CD4-positive, CD25-positive, alpha-beta regulatory T cell (primary cell): ENCODE data around the gene KCND1. TPM values are rescaled to one million over a fixed set of nuclear protein-coding genes. Genes with fewer than 3 reads are reported as not detected.

Experiments used
- ATAC-seq, 2 donors: fragments of 150-1000 bp; cut with Tn5 transposase; one replicate each; pipeline ENCODE4 v1.10.0; 2021; ENCODE audit warnings: low read depth in 2 of 2, moderate number of reproducible peaks in 2 of 2, moderate library complexity in 1 of 2
- DNase-seq, 3 donors: peaks; one replicate each; pipeline versions ENCODE4 v3.0.0 to v3.0.0-alpha.2; 2012 to 2022; ENCODE audit warnings: mixed read lengths in 1 of 3
- H3K27ac ChIP-seq: one replicate; pipeline ENCODE4 v1.7.0; 2013; ENCODE audit warnings: mild to moderate bottlenecking, low read length; ENCODE audit not compliant: insufficient read depth, poor library complexity, severe bottlenecking
- H3K27me3 ChIP-seq: one replicate; pipeline ENCODE4 v1.7.0; 2013; ENCODE audit warnings: low read length; ENCODE audit not compliant: control insufficient read depth, insufficient read depth
- H3K36me3 ChIP-seq: one replicate; pipeline ENCODE4 v1.7.0; 2013; ENCODE audit warnings: mild to moderate bottlenecking, low read length, moderate library complexity; ENCODE audit not compliant: control insufficient read depth, insufficient read depth
- H3K4me1 ChIP-seq: 2 replicates; pipeline ENCODE4 v1.7.0; 2013; ENCODE audit warnings: mild to moderate bottlenecking, low read length; ENCODE audit not compliant: insufficient read depth, control insufficient read depth, poor library complexity, severe bottlenecking
- H3K4me3 ChIP-seq: one replicate; pipeline ENCODE4 v1.7.0; 2013; ENCODE audit warnings: low read depth, mild to moderate bottlenecking, low read length, moderate library complexity
- H3K9me3 ChIP-seq, 2 experiments: 1 replicate in 1 of 2; 2 replicates in 1 of 2; pipeline ENCODE4 v1.7.0; 2013; ENCODE audit warnings: low read length in 2 of 2, mild to moderate bottlenecking in 1 of 2, moderate library complexity in 1 of 2; ENCODE audit not compliant: control insufficient read depth in 2 of 2
- H3K27ac Mint-ChIP-seq, 3 donors: one replicate each; pipeline ENCODE4 v1.8.0; 2020 to 2022; ENCODE audit warnings: mild to moderate bottlenecking in 3 of 3, mixed read lengths in 3 of 3, moderate library complexity in 2 of 3
- H3K27me3 Mint-ChIP-seq: one replicate; pipeline ENCODE4 v1.8.0; 2022; ENCODE audit warnings: mild to moderate bottlenecking, mixed read lengths
- H3K36me3 Mint-ChIP-seq: one replicate; pipeline ENCODE4 v1.8.0; 2020; ENCODE audit warnings: mixed read lengths
- H3K4me1 Mint-ChIP-seq, 4 donors: one replicate each; pipeline ENCODE4 v1.8.0; 2020 to 2022; ENCODE audit warnings: mixed read lengths in 4 of 4, mild to moderate bottlenecking in 1 of 4
- H3K4me3 Mint-ChIP-seq, 4 donors: one replicate each; pipeline ENCODE4 v1.8.0; 2020 to 2022; ENCODE audit warnings: mild to moderate bottlenecking in 4 of 4, mixed read lengths in 4 of 4, moderate library complexity in 3 of 4
- H3K9me3 Mint-ChIP-seq, 7 donors: one replicate each; pipeline ENCODE4 v1.8.0; 2020 to 2022; ENCODE audit warnings: mixed read lengths in 7 of 7, mild to moderate bottlenecking in 3 of 7, moderate library complexity in 2 of 7
- polyA plus RNA-seq, 4 donors: library from polyadenylated mRNA; unstranded; fragments of 300-500 nt; fragmentation: Illumina TruSeq; gene quantifications; one replicate each; pipeline ENCODE4 v1.2.3, GENCODE V29; 2021
- total RNA-seq: library from RNA; stranded (reverse); gene quantifications from one replicate; pipeline ENCODE4 v1.2.3, GENCODE V29; 2022

KCND1 gene
- total and polyA plus RNA-seq, 5 donors from 2014 or later = 0.05 to 2.3 (median 0.09) TPM

DNA sequence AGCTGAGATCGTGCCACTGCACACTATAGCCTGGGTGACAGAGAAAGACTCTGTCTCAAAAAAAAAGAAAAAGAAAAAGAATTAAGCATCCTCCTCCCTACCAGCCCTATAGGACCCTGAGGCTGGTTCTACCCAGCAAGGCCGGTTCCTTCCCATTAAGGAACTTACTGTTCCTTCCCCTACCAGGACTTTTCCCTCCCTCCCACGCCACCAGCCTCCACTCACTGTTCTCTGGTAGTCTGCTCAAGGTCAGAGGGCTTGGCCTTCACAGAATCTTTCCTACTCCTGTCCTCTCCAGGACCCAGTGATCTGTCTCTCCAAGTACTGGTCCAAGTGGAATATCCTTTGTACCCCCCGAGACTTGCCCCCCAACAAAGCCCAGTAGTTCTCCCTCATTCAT, 29.0 kb upstream of the KCND1 start:
- Histone ChIP-seq H3K36me3 (peaks cover 21% of the 10 kb centered on the region), H3K4me1 (peaks cover 17% of the 10 kb centered on the region), H3K27ac (peak overlapping the region; percentile 90), H3K4me3 (peak overlapping the region; percentile 88), H3K27me3 (no peaks in the 10 kb centered on the region), H3K9me3 (no peaks in the 10 kb centered on the region)
- ATAC-seq = no peak
- Mint-ChIP-seq H3K27ac (no peak overlapping the region), H3K36me3 (peaks cover 13% of the 10 kb centered on the region), H3K9me3 (peaks cover 0 to 6% (median 0%) of the 10 kb centered on the region in 7 donors), H3K27me3 (peaks cover 4% of the 10 kb centered on the region), H3K4me3 (peak overlapping the region; percentile 38 to 100 (median 98)), H3K4me1 (peaks cover 16 to 45% (median 16%) of the 10 kb centered on the region in 4 donors)
- no peak for DNase-seq

DNA sequence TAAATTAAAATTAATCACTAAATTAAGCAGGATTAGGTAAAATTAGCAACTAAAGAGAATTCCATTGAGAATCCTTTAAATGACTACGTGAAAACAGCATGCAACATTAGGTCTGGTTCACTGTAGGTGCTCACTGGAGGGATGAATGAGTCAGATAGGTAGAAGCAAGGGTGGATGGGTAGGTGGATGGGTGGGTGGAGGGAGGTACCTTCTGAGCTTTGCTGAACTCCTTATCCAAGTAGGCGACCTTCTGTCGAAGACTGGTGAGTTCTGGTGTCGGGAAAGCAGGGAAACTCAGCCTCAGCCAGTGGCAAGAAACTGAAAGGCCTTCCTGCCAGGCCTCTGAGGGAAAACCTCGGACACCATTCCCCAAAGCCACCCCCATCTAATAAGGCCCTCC, 27.4 kb upstream of the KCND1 start:
- Mint-ChIP-seq H3K27ac (no peak overlapping the region), H3K4me3 (peak overlapping the region in 1 of 4 donors; percentile 79), H3K36me3 (peaks cover 19% of the 10 kb centered on the region)

DNA sequence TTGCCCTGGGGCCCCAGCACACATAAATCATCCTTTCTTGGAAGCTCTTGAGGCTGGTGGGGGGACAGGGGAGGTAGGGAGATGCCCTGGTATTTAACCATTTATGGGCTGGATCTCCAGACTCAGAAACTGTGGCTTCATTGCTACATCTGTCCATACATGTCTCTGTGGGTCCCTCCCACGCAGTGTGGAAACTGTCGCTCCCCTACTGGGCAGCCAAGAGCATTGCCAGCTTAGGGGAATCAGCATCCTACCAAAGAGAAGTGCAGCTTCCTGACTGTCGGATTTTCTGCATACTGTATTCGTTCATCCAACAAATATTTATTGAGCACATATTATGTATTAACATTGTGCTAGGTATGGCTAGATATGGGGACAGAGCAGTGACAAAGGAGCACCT, 26.7 kb upstream of the KCND1 start:
- peaks cover 30% of the 10 kb centered on the region for H3K36me3 ChIP-seq
- H3K4me3 Mint-ChIP-seq = peak overlapping the region in 2 of 4 donors; percentile 56 to 68

More for the DNA sequence above, 27.4 kb upstream of the KCND1 start:
- peaks cover 17% of the 10 kb centered on the region for H3K4me1 ChIP-seq
- Mint-ChIP-seq H3K27me3 (peaks cover 4% of the 10 kb centered on the region), H3K4me1 (peaks cover 16 to 45% (median 16%) of the 10 kb centered on the region in 4 donors), H3K9me3 (peaks cover 0 to 6% (median 0%) of the 10 kb centered on the region in 7 donors)
- H3K4me3 ChIP-seq = no peak overlapping the region
- peaks cover 26% of the 10 kb centered on the region for H3K36me3 ChIP-seq
- DNase-seq (no peak), ATAC-seq (no peak)
- no peaks in the 10 kb centered on the region for H3K9me3 ChIP-seq
- no peak overlapping the region for H3K27ac ChIP-seq
- no peaks in the 10 kb centered on the region for H3K27me3 ChIP-seq

DNA sequence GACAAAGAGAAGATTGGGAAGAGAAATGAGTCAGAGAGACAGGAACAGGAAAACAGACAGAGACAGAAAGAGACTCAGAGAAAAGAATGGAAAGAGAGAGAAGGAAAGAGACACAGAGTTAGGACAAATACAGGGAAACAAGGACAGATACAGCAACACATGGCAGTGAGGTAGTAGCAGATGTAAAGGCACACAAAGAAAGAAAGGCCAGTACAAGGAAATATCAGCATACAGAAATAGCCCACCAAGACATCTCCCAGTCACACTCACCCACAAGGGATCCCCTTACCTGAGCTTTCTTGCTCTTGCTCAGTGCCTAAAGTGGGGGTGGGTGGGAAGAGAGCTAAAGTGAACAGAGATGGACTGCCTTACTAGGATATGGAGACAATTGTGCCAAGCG, 26.2 kb upstream of the KCND1 start:
- DNase-seq (no peak), ATAC-seq (no peak)
- H3K9me3 ChIP-seq = no peaks in the 10 kb centered on the region
- Mint-ChIP-seq H3K4me1 (peaks cover 15 to 43% (median 16%) of the 10 kb centered on the region in 4 donors), H3K27ac (no peak overlapping the region), H3K36me3 (peaks cover 19% of the 10 kb centered on the region), H3K27me3 (peaks cover 4% of the 10 kb centered on the region), H3K9me3 (peaks cover 0 to 6% (median 0%) of the 10 kb centered on the region in 7 donors), H3K4me3 (peak overlapping the region in 2 of 4 donors; percentile 21 to 56)
- no peak overlapping the region for H3K4me3 ChIP-seq
- H3K27ac ChIP-seq = no peak overlapping the region
- peaks cover 17% of the 10 kb centered on the region for H3K4me1 ChIP-seq
- peaks cover 34% of the 10 kb centered on the region for H3K36me3 ChIP-seq
- no peaks in the 10 kb centered on the region for H3K27me3 ChIP-seq

More for the DNA sequence above, 26.7 kb upstream of the KCND1 start:
- Mint-ChIP-seq H3K9me3 (peaks cover 0 to 6% (median 0%) of the 10 kb centered on the region in 7 donors), H3K36me3 (peaks cover 19% of the 10 kb centered on the region), H3K27ac (no peak overlapping the region), H3K4me1 (peaks cover 15 to 43% (median 16%) of the 10 kb centered on the region in 4 donors), H3K27me3 (peaks cover 4% of the 10 kb centered on the region)
- ATAC-seq (no peak), DNase-seq (no peak)
- Histone ChIP-seq H3K27me3 (no peaks in the 10 kb centered on the region), H3K9me3 (no peaks in the 10 kb centered on the region), H3K27ac (no peak overlapping the region), H3K4me3 (no peak overlapping the region), H3K4me1 (peaks cover 17% of the 10 kb centered on the region)

DNA sequence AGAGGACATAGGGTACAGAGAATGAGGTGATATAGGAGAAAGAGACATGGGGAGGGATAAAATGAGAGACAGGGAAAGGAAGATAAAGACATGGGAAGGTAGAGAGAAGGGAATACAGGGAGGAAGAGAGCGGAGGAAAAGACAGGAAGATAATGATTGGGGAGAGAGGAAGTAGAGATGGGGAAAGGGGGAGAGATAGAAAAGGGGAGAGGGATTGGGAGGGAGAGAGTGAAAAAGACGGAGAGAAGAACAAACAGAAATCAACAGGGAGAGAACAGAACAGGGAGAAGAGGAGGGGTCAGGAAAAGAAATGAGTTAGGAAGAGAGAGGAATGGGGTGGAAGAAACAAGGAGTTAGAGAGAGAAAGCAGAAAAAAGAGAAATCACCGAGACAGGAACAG, 25.8 kb upstream of the KCND1 start:
- peaks cover 4% of the 10 kb centered on the region for H3K27me3 Mint-ChIP-seq
- no peaks in the 10 kb centered on the region for H3K27me3 ChIP-seq
- no peak for DNase-seq
- no peak overlapping the region for H3K4me3 Mint-ChIP-seq
- H3K27ac Mint-ChIP-seq = no peak overlapping the region
- peaks cover 35% of the 10 kb centered on the region for H3K36me3 ChIP-seq
- H3K9me3 Mint-ChIP-seq = peaks cover 0 to 6% (median 0%) of the 10 kb centered on the region in 7 donors
- H3K36me3 Mint-ChIP-seq = peaks cover 21% of the 10 kb centered on the region
- H3K4me1 ChIP-seq = peaks cover 17% of the 10 kb centered on the region
- H3K27ac ChIP-seq = no peak overlapping the region
- H3K4me3 ChIP-seq = no peak overlapping the region
- no peaks in the 10 kb centered on the region for H3K9me3 ChIP-seq
- no peak for ATAC-seq
- H3K4me1 Mint-ChIP-seq = peaks cover 13 to 39% (median 15%) of the 10 kb centered on the region in 4 donors

DNA sequence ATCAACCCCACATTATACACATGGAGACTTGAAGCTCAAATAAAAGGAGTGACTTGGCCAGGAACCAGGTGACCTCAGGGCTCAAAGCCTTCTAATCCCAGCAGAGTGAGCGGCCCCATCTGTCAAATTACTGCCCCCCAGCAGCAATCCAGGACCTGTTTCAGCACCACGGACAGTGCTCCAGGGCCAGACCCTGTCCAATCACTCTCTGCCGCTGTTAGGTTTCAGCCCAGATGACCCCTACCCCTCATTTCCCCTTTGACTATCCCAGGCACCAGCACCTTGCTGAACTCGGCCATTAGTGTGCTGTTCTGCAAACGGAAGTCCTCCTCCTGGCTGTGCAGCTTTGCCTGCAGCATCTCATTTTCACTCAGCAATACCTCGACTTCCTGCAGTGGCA, 25.3 kb upstream of the KCND1 start:
- Mint-ChIP-seq H3K9me3 (peaks cover 0 to 6% (median 0%) of the 10 kb centered on the region in 7 donors), H3K4me3 (peak overlapping the region in 1 of 4 donors; percentile 32), H3K27me3 (peaks cover 4% of the 10 kb centered on the region), H3K27ac (no peak overlapping the region), H3K36me3 (peaks cover 23% of the 10 kb centered on the region), H3K4me1 (peaks cover 9 to 36% (median 15%) of the 10 kb centered on the region in 4 donors)
- ATAC-seq (no peak), DNase-seq (no peak)
- Histone ChIP-seq H3K27me3 (no peaks in the 10 kb centered on the region), H3K27ac (no peak overlapping the region), H3K4me1 (peaks cover 17% of the 10 kb centered on the region), H3K36me3 (peaks cover 38% of the 10 kb centered on the region), H3K9me3 (no peaks in the 10 kb centered on the region), H3K4me3 (no peak overlapping the region)

DNA sequence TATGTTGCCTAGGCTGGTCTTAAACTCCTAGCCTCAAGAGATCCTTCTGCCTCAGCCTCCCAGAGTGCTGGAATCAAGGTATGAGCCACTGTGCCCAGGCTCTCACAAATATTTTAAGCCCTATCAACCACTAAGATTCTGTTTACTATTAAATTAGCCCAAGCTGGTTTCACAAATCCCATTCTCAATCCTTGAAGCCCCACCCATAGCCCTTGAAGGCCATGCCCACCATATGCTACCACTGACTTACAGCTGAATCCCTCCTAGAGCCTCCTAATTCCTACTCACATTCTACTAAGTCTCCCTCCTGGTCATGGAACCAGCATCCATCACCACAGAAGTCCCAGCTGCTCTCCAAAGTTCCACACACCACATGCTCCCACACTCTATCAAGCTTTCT, 20.7 kb upstream of the KCND1 start:
- Mint-ChIP-seq H3K4me1 (peaks cover 0 to 8% (median 5%) of the 10 kb centered on the region in 4 donors), H3K4me3 (no peak overlapping the region), H3K27ac (no peak overlapping the region), H3K9me3 (peaks cover 0 to 5% (median 0%) of the 10 kb centered on the region in 7 donors), H3K27me3 (no peaks in the 10 kb centered on the region), H3K36me3 (peaks cover 29% of the 10 kb centered on the region)
- no peaks in the 10 kb centered on the region for H3K9me3 ChIP-seq
- H3K27ac ChIP-seq = no peak overlapping the region
- ATAC-seq (no peak), DNase-seq (no peak)
- no peaks in the 10 kb centered on the region for H3K27me3 ChIP-seq
- no peaks in the 10 kb centered on the region for H3K4me1 ChIP-seq
- H3K4me3 ChIP-seq = no peak overlapping the region
- H3K36me3 ChIP-seq = peaks cover 52% of the 10 kb centered on the region

DNA sequence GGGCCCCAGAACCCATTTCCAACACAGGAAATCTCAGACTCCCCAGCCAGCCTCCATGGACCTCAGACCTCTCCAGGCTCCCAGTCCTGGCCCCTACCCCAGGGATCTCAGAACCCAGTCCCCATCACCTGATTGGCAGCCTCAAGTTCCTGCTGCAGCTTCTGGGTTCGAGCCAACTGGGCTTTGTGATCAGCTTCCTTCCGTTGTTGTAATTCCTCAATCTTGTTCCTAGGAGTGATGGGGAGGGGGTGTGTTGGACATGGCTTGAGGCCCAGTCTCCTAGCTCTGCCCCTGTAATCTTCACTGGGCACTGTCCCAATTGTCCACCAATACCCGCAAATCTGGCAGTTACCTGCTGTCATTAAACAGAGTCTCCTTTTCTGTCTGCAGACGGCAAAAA, 17.8 kb upstream of the KCND1 start:
- Mint-ChIP-seq H3K36me3 (peaks cover 14% of the 10 kb centered on the region), H3K9me3 (peaks cover 0 to 5% (median 0%) of the 10 kb centered on the region in 7 donors), H3K4me1 (no peaks in the 10 kb centered on the region), H3K4me3 (no peak overlapping the region), H3K27ac (no peak overlapping the region), H3K27me3 (no peaks in the 10 kb centered on the region)
- peaks cover 37% of the 10 kb centered on the region for H3K36me3 ChIP-seq
- H3K9me3 ChIP-seq = no peaks in the 10 kb centered on the region
- no peak overlapping the region for H3K4me3 ChIP-seq
- DNase-seq = no peak
- H3K27ac ChIP-seq = no peak overlapping the region
- no peaks in the 10 kb centered on the region for H3K27me3 ChIP-seq
- no peak for ATAC-seq
- H3K4me1 ChIP-seq = no peaks in the 10 kb centered on the region
